Middle frontal gyrus (tissue), 1 donor: ENCODE measurements around the gene AHI1.

Experiments used
- DNase-seq: peaks from one replicate; pipeline ENCODE4 v3.0.0-alpha.2; 2015; ENCODE audit warnings: low spot score; ENCODE audit errors: extremely low spot score

AHI1 gene

DNA sequence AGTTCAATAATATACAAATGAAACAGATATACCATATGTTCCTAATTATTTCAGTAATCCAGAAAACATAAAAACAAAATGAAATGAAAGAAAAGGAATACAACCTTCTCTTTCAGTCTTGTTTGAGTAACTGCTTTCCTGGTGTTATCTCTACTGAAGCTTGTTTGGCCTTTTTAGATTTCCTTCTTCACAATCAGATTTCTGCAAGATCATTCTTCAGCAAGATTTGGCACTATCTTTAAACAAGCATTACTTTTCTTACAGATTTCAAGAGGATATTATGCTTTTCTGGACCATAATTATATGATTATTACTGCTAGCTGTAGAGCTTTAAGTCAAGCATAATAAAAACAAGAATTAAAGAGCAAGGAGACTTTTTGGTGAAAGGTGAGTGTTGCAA lies 196.2 kb downstream of the AHI1 start:
- no peak for DNase-seq

DNA sequence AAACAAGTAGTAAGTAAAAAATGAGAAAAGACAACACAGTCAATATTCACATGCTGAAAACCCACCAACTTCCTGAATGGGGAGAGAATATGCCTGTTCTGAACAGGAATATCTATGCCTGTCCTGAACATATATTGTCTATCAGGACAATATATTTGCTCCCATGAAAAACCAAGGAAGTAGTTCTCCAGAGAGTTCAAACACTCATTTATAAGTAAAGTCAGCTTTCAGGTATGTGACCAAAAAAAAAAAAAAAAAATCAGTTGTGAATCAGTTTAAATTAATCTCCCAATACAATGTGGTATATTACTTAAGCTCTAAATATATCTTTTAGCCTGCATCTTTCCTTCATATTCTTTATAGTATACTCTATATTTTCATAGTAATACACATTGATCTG lies 197.0 kb downstream of the AHI1 start:
- DNase-seq = no peak

GRCh38 chr6:135299256-135299655 lies 198.3 kb downstream of the AHI1 start:
- no peak for DNase-seq

GRCh38 chr6:135298455-135298854 lies 199.1 kb downstream of the AHI1 start:
- DNase-seq = no peak

DNA sequence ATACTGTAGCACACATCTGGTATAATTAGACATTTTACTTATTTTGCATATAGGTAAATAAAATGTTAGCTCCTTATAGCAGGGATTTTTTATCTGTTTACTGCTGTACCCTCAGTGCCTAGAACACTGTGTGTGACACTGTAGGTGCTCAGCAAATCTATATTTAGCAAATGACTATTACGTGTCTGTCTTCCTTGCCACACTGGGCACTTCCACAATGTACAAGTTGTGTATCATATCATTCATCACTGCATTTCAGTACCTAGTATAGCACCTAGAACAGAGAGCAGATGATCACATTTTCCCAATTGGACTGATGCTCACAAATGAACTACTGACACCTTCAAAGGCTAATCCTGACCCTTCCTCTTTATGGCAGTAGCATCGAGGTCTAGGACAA lies 200.8 kb downstream of the AHI1 start:
- no peak for DNase-seq

DNA sequence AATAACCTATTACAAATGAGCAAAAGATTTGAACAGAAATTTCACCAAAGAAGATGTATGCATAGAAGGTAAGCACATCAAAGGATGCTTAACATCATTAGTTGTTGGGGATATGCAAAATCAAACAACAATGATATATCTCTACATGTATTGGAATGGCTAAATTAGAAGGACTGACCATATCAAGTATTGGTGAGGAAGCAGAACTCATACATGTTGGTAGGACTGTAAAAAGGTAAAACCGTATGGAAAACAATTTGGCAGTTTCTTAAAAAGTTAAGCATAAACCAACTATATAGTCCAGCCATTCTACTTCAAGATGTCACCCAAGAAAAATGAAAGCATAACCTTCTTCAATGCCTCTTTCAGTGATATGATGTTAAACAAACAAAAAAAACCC lies 202.5 kb downstream of the AHI1 start:
- DNase-seq = no peak

DNA sequence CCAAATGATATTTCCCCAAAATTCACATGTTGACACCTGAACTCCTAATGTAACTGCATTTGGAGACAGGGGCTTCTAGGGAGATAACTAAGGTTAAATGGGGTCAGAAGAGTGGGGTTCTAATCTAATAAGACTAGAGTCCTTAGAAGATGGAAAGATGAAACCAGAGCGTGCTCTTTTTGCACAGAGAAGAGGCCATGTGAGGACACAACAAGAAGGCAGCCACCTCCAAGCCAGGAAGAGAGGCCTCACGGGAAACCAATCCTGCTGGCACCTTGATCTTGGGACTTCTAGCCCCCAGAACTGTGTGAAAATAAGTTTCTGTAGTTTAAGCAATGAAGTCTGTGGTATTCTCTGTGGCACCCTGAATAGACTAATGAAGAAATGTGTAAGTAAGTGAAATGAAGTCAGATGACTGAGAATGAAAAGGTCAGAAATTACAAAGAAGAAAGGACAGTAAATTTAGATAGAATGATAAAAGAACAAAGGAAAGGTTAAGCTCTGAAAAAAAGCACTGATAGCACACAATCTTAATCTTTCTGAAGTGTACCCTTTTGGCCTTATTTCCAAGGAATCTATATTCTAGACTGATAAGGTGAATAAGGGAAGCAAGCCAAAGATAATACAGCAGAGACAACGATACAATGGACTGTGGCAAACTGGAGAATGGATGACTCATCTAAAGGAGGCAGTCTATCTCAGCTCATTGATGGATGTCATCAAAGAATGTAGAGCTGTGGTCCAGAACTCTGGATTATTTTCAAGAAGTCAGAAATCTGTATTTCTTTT lies 206.1 kb downstream of the AHI1 start:
- DNase-seq = no peak

- no peak for DNase-seq
Measured at GRCh38 chr6:135289816-135290215, 207.7 kb downstream of the AHI1 start.

- no peak for DNase-seq
Measured at GRCh38 chr6:135286962-135287538, 210.5 kb downstream of the AHI1 start.

GRCh38 chr6:135285165-135285564 lies 212.4 kb downstream of the AHI1 start:
- DNase-seq = no peak

- DNase-seq = no peak
Measured at GRCh38 chr6:135283926-135284325, 213.6 kb downstream of the AHI1 start.

DNA sequence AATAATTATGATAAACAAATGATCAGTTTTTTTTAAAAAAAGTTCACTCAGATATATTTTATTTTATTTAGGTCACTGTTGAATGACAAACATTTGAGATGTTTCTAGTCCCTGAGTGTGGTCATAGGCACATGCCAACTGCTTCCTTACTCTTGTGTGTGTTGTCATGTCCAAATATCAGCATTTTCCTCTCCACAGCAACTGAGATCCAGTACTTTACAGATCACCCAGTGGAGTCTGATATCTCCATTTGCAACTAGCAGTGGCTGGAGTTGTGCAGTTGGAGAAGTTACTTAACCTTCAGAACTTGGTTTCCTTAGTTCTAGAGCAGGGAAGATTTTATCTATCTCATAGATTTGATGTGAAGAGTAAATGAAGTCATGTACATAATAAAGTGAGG lies 215.1 kb downstream of the AHI1 start:
- DNase-seq = no peak

GRCh38 chr6:135281964-135282363 lies 215.6 kb downstream of the AHI1 start:
- DNase-seq = no peak

DNA sequence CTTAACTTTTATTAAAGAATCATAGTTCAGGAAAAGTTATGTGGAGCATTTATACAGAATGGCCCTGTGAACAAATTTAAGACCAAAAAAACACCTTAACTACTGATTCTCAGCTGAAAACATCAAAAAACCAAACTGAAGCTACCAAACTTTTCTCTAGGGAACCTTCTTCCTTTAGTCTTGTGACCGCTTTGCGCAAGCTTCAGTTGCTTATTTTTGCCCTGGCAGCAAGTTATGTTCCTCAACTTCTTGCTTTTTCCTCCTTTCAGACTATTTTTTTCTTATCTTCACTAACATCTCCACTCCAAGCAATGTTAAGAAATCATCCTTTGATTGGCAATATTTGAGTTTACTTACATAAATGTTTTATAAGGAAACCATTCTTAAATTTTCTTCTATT lies 216.3 kb downstream of the AHI1 start:
- DNase-seq = no peak

DNA sequence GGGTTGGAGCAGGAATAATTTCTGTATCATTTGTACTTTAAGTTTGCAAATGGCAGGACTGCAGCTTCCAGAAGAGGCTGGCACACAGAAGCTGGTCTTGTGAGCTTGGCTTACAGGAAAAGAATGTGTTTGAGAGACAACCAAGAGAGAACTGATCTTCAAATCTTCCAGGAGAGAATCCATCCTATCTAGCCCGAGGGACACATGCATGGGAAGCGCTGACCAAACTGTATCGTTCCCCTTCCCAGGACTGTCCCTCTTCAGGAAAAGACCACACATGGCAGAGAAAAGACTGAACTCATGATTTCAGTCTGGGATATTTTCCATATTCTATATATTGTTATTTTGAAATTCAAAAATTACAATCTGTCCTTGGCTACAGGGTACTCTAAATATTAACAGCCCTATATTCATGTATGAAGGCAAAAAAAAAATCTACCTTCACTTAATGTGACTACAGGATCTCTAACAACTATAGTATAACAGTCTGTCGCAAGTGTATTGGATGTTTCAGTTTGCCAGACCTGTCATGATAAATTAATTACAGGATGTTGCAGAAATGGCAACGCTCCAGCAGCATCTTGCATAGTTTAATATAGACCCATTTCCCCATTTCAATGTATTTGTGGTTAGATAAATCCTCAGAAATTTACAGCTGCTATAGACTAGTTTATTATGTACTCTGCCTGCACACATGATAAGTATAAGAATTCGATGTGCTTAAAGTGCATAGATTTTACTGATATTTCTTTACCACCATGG lies 217.0 kb downstream of the AHI1 start:
- DNase-seq = no peak

DNA sequence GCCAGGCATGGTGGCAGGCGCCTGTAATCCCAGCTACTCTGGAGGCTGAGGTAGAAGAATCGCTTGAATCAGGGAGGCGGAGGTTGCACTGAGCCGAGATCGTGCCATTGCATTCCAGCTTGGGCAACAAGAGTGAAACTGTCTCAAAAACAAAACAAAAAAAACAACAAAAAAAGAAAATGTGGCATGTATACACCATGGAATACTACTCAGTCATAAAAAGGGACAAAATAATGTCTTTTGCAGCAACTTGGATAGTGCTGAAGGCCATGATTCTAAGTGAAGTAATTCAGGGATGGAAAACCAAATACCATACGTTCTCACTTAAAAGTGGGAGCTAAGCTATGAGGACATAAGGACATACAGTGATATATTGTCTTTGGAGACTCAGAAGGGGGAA lies 220.1 kb downstream of the AHI1 start:
- DNase-seq = no peak

DNA sequence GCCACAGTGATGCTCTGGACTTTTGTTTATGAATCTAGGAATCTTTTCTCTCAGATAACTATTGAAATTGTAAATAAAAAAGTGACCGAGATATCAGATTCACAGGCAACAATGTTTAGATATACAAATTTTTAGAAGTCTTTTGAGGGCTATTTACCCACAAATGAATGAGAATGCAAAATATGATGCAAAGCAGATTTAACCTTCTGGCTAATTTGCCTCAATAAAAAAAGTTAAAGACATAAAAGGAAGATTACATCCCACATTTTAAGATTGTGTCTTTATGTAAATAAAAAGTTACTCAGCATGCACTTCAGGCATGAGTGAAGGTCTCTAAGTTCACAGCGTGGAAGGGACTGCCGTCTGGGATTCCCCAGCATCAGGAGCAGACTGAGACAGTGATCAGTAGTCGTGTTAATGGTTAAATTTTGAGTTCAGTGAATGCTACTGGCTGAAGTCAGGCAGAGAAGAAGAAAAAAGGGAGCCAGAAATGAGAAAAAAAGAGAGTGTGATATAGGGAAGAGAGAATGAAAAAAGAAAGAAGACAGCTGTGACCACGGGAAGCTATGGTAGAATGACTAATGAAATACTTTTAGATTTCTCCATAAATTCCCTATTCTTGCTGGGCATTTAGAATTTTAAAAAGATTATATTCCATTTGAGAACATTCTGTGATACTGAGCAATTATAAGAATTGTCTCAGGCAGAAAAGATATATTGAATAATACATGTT lies 222.8 kb downstream of the AHI1 start:
- no peak for DNase-seq

DNA sequence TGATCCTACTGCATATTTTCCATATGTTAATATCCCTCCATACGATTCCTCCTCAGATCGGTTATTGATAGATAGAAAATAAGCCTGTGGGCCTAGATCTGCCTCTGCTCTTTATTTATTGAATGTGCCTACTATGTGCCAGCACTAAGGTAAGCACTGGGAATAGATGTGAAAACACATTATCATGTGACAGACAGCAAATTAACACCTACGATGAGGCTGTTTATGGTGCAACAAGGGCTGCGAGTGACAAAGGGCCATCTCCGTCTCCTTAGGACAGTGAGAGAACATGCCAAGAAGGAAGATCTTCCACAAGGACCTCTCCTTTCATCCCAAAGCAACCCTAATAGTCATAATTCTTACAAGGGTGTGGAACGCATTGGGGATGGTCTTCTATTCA lies 225.9 kb downstream of the AHI1 start:
- DNase-seq = no peak

- DNase-seq = no peak
Measured at GRCh38 chr6:135270676-135271536, 226.6 kb downstream of the AHI1 start.

- DNase-seq = no peak
Measured at GRCh38 chr6:135269481-135269891, 228.1 kb downstream of the AHI1 start.

- DNase-seq = no peak
Measured at GRCh38 chr6:135268740-135269139, 228.8 kb downstream of the AHI1 start.
